Measurements from ENCODE around the gene TMEM170B.

TMEM170B gene

DNA sequence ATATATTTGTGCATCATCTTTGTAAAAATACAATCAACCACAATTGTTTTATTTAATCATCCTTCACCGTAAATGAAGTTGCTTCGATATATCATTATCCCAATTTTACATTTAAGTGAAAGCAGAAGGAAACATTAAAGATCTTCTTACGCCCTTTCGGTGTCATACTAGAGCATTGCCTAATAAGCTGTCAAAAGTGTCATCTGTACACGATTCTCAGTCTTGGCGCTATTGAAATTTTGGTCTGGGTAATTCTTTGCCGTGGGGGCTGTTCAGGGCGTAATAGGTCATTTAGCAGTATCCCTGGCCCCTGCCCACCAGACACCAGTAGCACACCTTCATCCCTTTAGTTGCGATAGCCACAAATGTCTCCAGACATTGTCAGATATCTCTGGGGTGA is 40.4 kb upstream of the TMEM170B start:
- Histone ChIP-seq H3K9me3 (ENCODE audit: control insufficient read depth, insufficient read depth, low read length) (no peaks in the 10 kb centered on the region), H3K27me3 (ENCODE audit: control insufficient read depth, insufficient read depth, low read length) (no peaks in the 10 kb centered on the region; the same call in 1 of the 2 replicates), H3K4me1 (ENCODE audit: control insufficient read depth, insufficient read depth, low read length) (no peaks in the 10 kb centered on the region; the same call in 1 of the 2 replicates), H3K4me3 (ENCODE audit: low read length) (no peak overlapping the region), H3K36me3 (ENCODE audit: control insufficient read depth, insufficient read depth, low read length) (no peaks in the 10 kb centered on the region), H3K27ac (ENCODE audit: low read length) (no peak overlapping the region)
- WGBS (ENCODE audit: insufficient coverage, insufficient read length), result no CpG with 5 or more reads among the region's 9 CpGs
- no peak for DNase-seq (ENCODE audit: low read depth, low spot score)

DNA sequence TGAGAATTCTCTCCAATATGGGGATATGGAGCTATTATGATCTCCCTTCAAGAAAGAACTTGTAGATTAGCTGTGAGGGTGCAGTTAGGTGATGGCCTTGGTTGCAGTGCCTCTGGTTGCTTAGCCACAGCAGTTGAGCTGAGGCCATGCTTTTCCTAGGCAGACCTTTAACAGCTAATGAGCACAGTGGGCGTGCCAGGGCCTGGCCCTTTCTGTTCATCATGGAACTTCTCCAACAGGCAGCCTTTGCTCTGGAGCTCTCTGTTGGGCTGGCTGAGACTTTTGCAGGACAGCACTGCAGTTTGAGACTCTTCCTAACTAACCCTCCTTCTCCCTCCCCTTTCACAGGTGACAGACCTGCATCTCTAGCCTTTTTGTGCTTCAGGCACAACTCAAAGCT is 39.7 kb upstream of the TMEM170B start:
- Histone ChIP-seq H3K4me1 (ENCODE audit: control insufficient read depth, insufficient read depth, low read length) (no peaks in the 10 kb centered on the region; the same call in 1 of the 2 replicates), H3K9me3 (ENCODE audit: control insufficient read depth, insufficient read depth, low read length) (no peaks in the 10 kb centered on the region), H3K27me3 (ENCODE audit: control insufficient read depth, insufficient read depth, low read length) (no peaks in the 10 kb centered on the region; the same call in 1 of the 2 replicates), H3K36me3 (ENCODE audit: control insufficient read depth, insufficient read depth, low read length) (no peaks in the 10 kb centered on the region), H3K27ac (ENCODE audit: low read length) (no peak overlapping the region), H3K4me3 (ENCODE audit: low read length) (no peak overlapping the region)
- WGBS (ENCODE audit: insufficient coverage, insufficient read length), result no CpG with 5 or more reads among the region's 1 CpG
- no peak for DNase-seq (ENCODE audit: low read depth, low spot score)

- no peaks in the 10 kb centered on the region for H3K9me3 ChIP-seq (ENCODE audit: control insufficient read depth, insufficient read depth, low read length)
- no peak overlapping the region for H3K27ac ChIP-seq (ENCODE audit: low read length)
- DNase-seq (ENCODE audit: low read depth, low spot score), result no peak
- H3K4me1 ChIP-seq (ENCODE audit: control insufficient read depth, insufficient read depth, low read length), result no peaks in the 10 kb centered on the region
- no peaks in the 10 kb centered on the region for H3K36me3 ChIP-seq (ENCODE audit: control insufficient read depth, insufficient read depth, low read length)
- no CpG with 5 or more reads among the region's 2 CpGs for WGBS (ENCODE audit: insufficient coverage, insufficient read length)
- H3K4me3 ChIP-seq (ENCODE audit: low read length), result no peak overlapping the region
- H3K27me3 ChIP-seq (ENCODE audit: control insufficient read depth, insufficient read depth, low read length), result no peaks in the 10 kb centered on the region; the same call in 1 of the 2 replicates
Observed at GRCh38 chr6:11500008-11500407, 37.5 kb upstream of the TMEM170B start.

- no peaks in the 10 kb centered on the region for H3K9me3 ChIP-seq (ENCODE audit: control insufficient read depth, insufficient read depth, low read length)
- no peaks in the 10 kb centered on the region for H3K4me1 ChIP-seq (ENCODE audit: control insufficient read depth, insufficient read depth, low read length)
- H3K4me3 ChIP-seq (ENCODE audit: low read length), result no peak overlapping the region
- no peaks in the 10 kb centered on the region for H3K36me3 ChIP-seq (ENCODE audit: control insufficient read depth, insufficient read depth, low read length)
- H3K27me3 ChIP-seq (ENCODE audit: control insufficient read depth, insufficient read depth, low read length), result no peaks in the 10 kb centered on the region
- H3K27ac ChIP-seq (ENCODE audit: low read length), result no peak overlapping the region
- DNase-seq (ENCODE audit: low read depth, low spot score), result no peak
- no CpG with 5 or more reads among the region's 3 CpGs for WGBS (ENCODE audit: insufficient coverage, insufficient read length)
Observed at GRCh38 chr6:11509471-11509870, 28.1 kb upstream of the TMEM170B start.

- no peaks in the 10 kb centered on the region for H3K27me3 ChIP-seq (ENCODE audit: control insufficient read depth, insufficient read depth, low read length)
- DNase-seq (ENCODE audit: low read depth, low spot score), result no peak
- no peaks in the 10 kb centered on the region for H3K9me3 ChIP-seq (ENCODE audit: control insufficient read depth, insufficient read depth, low read length)
- no peak overlapping the region for H3K4me3 ChIP-seq (ENCODE audit: low read length)
- no peaks in the 10 kb centered on the region for H3K4me1 ChIP-seq (ENCODE audit: control insufficient read depth, insufficient read depth, low read length)
- WGBS (ENCODE audit: insufficient coverage, insufficient read length), result no CpG with 5 or more reads among the region's 3 CpGs
- H3K27ac ChIP-seq (ENCODE audit: low read length), result no peak overlapping the region
- H3K36me3 ChIP-seq (ENCODE audit: control insufficient read depth, insufficient read depth, low read length), result no peaks in the 10 kb centered on the region
Observed at GRCh38 chr6:11514672-11515071, 22.9 kb upstream of the TMEM170B start.

DNA sequence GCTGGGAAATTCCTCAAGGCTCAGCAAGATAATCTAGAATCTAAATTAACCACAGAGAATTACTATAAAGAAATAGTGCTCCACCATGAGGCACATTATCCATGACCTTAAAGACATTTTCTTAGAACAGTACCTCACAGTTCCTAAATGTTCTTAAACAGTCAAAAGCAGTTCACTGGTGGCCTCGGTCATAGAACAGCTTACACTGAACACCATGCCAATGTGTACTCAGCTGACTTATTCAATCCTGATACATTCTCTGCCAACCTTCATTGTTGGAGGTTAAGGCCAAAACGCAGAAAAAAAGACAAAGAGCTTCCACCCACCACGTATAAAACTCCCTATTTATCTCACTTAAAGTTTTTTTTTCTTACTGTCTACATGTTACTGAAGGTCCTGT is 21.8 kb upstream of the TMEM170B start:
- Histone ChIP-seq H3K4me1 (ENCODE audit: control insufficient read depth, insufficient read depth, low read length) (no peaks in the 10 kb centered on the region), H3K27me3 (ENCODE audit: control insufficient read depth, insufficient read depth, low read length) (no peaks in the 10 kb centered on the region), H3K36me3 (ENCODE audit: control insufficient read depth, insufficient read depth, low read length) (no peaks in the 10 kb centered on the region), H3K4me3 (ENCODE audit: low read length) (no peak overlapping the region), H3K9me3 (ENCODE audit: control insufficient read depth, insufficient read depth, low read length) (no peaks in the 10 kb centered on the region), H3K27ac (ENCODE audit: low read length) (no peak overlapping the region)
- WGBS (ENCODE audit: insufficient coverage, insufficient read length), result no CpG with 5 or more reads among the region's 3 CpGs
- DNase-seq (ENCODE audit: low read depth, low spot score), result no peak

DNA sequence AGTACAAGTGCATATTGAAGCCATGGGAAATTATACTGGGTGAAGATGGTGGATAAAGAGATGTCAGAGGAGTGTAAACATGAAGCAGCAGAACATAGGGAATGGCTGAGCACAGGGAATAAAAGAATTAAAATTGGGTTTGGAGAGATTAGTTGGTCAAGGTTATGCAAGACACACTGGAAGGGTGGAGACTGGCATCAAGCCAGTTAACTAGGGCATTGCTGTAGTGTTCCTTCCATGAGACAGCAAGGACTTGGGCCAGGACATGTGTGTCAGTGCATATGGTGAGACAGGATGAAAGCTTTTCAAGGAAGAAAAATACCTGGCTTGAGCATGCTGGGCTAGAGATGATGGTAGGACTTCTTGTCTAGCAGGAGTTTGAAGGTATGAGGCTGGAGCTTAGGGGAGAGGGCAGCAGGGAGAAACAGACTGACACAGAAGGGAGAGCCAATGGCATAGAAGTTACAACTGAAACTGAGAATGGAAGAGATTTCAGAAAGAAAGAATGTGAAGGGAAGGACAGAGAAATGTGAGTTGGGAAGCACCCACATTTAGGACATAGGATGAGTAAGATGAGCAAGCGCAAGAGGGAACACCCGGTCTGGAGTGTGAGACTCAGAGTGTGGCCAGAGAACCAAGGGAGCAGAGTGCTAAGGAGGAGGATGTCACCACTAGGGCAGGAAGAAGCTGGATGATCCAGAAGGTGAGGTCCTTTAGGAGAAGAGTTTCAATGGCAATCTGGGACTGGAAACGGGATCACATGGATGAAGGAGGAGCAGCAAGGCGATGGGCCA is 14.5 kb upstream of the TMEM170B start:
- no peak overlapping the region for H3K27ac ChIP-seq (ENCODE audit: low read length)
- WGBS (ENCODE audit: insufficient coverage, insufficient read length), result no CpG with 5 or more reads among the region's 4 CpGs
- no peaks in the 10 kb centered on the region for H3K4me1 ChIP-seq (ENCODE audit: control insufficient read depth, insufficient read depth, low read length)

GRCh38 chr6:11525468-11526155 is 11.9 kb upstream of the TMEM170B start:
- no peak for DNase-seq (ENCODE audit: low read depth, low spot score)
- no peaks in the 10 kb centered on the region for H3K4me1 ChIP-seq (ENCODE audit: control insufficient read depth, insufficient read depth, low read length)
- no peak overlapping the region for H3K4me3 ChIP-seq (ENCODE audit: low read length)
- H3K9me3 ChIP-seq (ENCODE audit: control insufficient read depth, insufficient read depth, low read length), result no peaks in the 10 kb centered on the region
- no peak overlapping the region for H3K27ac ChIP-seq (ENCODE audit: low read length)
- no CpG with 5 or more reads among the region's 2 CpGs for WGBS (ENCODE audit: insufficient coverage, insufficient read length)
- H3K27me3 ChIP-seq (ENCODE audit: control insufficient read depth, insufficient read depth, low read length), result no peaks in the 10 kb centered on the region
- no peaks in the 10 kb centered on the region for H3K36me3 ChIP-seq (ENCODE audit: control insufficient read depth, insufficient read depth, low read length)

More for the DNA sequence above, 14.5 kb upstream of the TMEM170B start:
- Histone ChIP-seq H3K9me3 (ENCODE audit: control insufficient read depth, insufficient read depth, low read length) (no peaks in the 10 kb centered on the region), H3K36me3 (ENCODE audit: control insufficient read depth, insufficient read depth, low read length) (no peaks in the 10 kb centered on the region), H3K27me3 (ENCODE audit: control insufficient read depth, insufficient read depth, low read length) (no peaks in the 10 kb centered on the region), H3K4me3 (ENCODE audit: low read length) (no peak overlapping the region)
- DNase-seq (ENCODE audit: low read depth, low spot score), result no peak

- H3K9me3 ChIP-seq (ENCODE audit: control insufficient read depth, insufficient read depth, low read length), result no peaks in the 10 kb centered on the region
- no peaks in the 10 kb centered on the region for H3K36me3 ChIP-seq (ENCODE audit: control insufficient read depth, insufficient read depth, low read length)
- DNase-seq (ENCODE audit: low read depth, low spot score), result no peak
- H3K4me1 ChIP-seq (ENCODE audit: control insufficient read depth, insufficient read depth, low read length), result no peaks in the 10 kb centered on the region
- no peak overlapping the region for H3K27ac ChIP-seq (ENCODE audit: low read length)
- H3K4me3 ChIP-seq (ENCODE audit: low read length), result no peak overlapping the region
- WGBS (ENCODE audit: insufficient coverage, insufficient read length), result no CpG with 5 or more reads among the region's 3 CpGs
- no peaks in the 10 kb centered on the region for H3K27me3 ChIP-seq (ENCODE audit: control insufficient read depth, insufficient read depth, low read length)
Observed at GRCh38 chr6:11526156-11526505, 11.4 kb upstream of the TMEM170B start.

- H3K36me3 ChIP-seq (ENCODE audit: control insufficient read depth, insufficient read depth, low read length), result no peaks in the 10 kb centered on the region
- H3K4me1 ChIP-seq (ENCODE audit: control insufficient read depth, insufficient read depth, low read length), result no peaks in the 10 kb centered on the region
- no peaks in the 10 kb centered on the region for H3K27me3 ChIP-seq (ENCODE audit: control insufficient read depth, insufficient read depth, low read length)
- DNase-seq (ENCODE audit: low read depth, low spot score), result no peak
- H3K27ac ChIP-seq (ENCODE audit: low read length), result no peak overlapping the region
- no peaks in the 10 kb centered on the region for H3K9me3 ChIP-seq (ENCODE audit: control insufficient read depth, insufficient read depth, low read length)
- no peak overlapping the region for H3K4me3 ChIP-seq (ENCODE audit: low read length)
Observed at GRCh38 chr6:11527274-11527870, 10.2 kb upstream of the TMEM170B start.
